Uterus (tissue), 4 donors: ENCODE data around the gene AFAP1L1. TPM values are rescaled to one million over a fixed set of nuclear protein-coding genes. Genes with fewer than 3 reads are reported as not detected.
A peak's percentile ranks its signal among the peaks of the same experiment; 100 is the strongest.

Experiments
- DNase-seq, 2 donors: peaks; one replicate each; pipeline ENCODE4 v3.0.0-alpha.2; 2019 to 2020
- H3K27ac ChIP-seq, 2 donors: fragments of 200-600 bp; sonication (generic); 1 replicate in 1 of 2; 2 replicates in 1 of 2; pipeline ENCODE4 v1.5.1; 2016 to 2018
- H3K27me3 ChIP-seq, 2 donors: fragments of 200-600 bp; sonication (generic); one replicate each; pipeline ENCODE4 v1.5.1; 2018 to 2019; ENCODE audit warnings: control low read depth in 1 of 2
- H3K36me3 ChIP-seq, 2 donors: fragments of 200-600 bp; sonication (generic); one replicate each; pipeline ENCODE4 v1.5.1; 2019; ENCODE audit warnings: control low read depth in 1 of 2
- H3K4me1 ChIP-seq, 2 donors: fragments of 200-600 bp; sonication (generic); one replicate each; pipeline ENCODE4 v1.5.1; 2018 to 2019; ENCODE audit warnings: control low read depth in 1 of 2
- H3K4me3 ChIP-seq, 2 donors: fragments of 200-600 bp; sonication (generic); 1 replicate in 1 of 2; 2 replicates in 1 of 2; pipeline ENCODE4 v1.5.1; 2018 to 2019; ENCODE audit warnings: mild to moderate bottlenecking in 1 of 2
- H3K9me3 ChIP-seq, 2 donors: fragments of 200-600 bp; sonication (generic); one replicate each; pipeline ENCODE4 v1.5.1; 2019; ENCODE audit warnings: control low read depth in 1 of 2
- CTCF ChIP-seq, 4 experiments: fragments of 200-600 bp in 2 of 4; fragments of 450-650 bp in 2 of 4; sonication (generic) in 2 of 4; IDR thresholded peaks; one replicate each; pipeline ENCODE4 v1.5.1; 2016 to 2019; ENCODE audit warnings: antibody characterized with exemption in 4 of 4, mild to moderate bottlenecking in 2 of 4, moderate library complexity in 1 of 4
- POLR2A ChIP-seq, 2 donors: fragments of 450-650 bp; IDR thresholded peaks; one replicate each; pipeline ENCODE4 v1.6.1; 2016; ENCODE audit warnings: antibody characterized with exemption in 2 of 2, mild to moderate bottlenecking in 1 of 2, moderate library complexity in 1 of 2
- intact Hi-C: fragments of 100-400 bp; cut with DNase I; formaldehyde crosslinking; loops from one replicate; pipeline ENCODE4 v1.15.1; 2023; ENCODE audit warnings: low total_unique reads
- total RNA-seq, 4 donors: library from RNA; depleted of rRNA in 3 of 4; stranded (reverse); fragments of >200 nt in 3 of 4; gene quantifications; one replicate each; pipeline versions ENCODE4 v1.1.0 to v1.2.4, GENCODE V29; 2014 to 2023
- donor health status: DM: yes; HTN: yes; CAD: no.

The AFAP1L1 gene
- total RNA-seq, 4 donors from 2014 or later = 5.3 to 26.9 (median 24.6) TPM

- H3K27me3 ChIP-seq = no peaks in the 10 kb centered on the region
- H3K4me1 ChIP-seq = no peaks in the 10 kb centered on the region
- DNase-seq = no peak
- no peaks in the 10 kb centered on the region for H3K9me3 ChIP-seq
- no peak overlapping the region for H3K27ac ChIP-seq
- H3K36me3 ChIP-seq = no peaks in the 10 kb centered on the region
- intact Hi-C loops = no loop called here
- no peak overlapping the region for H3K4me3 ChIP-seq
- no peak for TF ChIP-seq POLR2A (IDR thresholded peaks at IDR 0.05)
- no peak for TF ChIP-seq CTCF (IDR thresholded peaks at IDR 0.05)
These were observed 30.2 kb downstream of the AFAP1L1 start for GRCh38 chr5:149301744-149302380.

GRCh38 chr5:149302641-149303040 lies 31.0 kb downstream of the AFAP1L1 start:
- intact Hi-C loops = no loop called here
- Histone ChIP-seq H3K27ac (no peak overlapping the region), H3K4me3 (no peak overlapping the region), H3K4me1 (no peaks in the 10 kb centered on the region), H3K36me3 (no peaks in the 10 kb centered on the region), H3K27me3 (no peaks in the 10 kb centered on the region), H3K9me3 (no peaks in the 10 kb centered on the region)
- TF ChIP-seq POLR2A (IDR thresholded peaks at IDR 0.05) = no peak
- TF ChIP-seq CTCF (IDR thresholded peaks at IDR 0.05) = no peak
- no peak for DNase-seq

DNA sequence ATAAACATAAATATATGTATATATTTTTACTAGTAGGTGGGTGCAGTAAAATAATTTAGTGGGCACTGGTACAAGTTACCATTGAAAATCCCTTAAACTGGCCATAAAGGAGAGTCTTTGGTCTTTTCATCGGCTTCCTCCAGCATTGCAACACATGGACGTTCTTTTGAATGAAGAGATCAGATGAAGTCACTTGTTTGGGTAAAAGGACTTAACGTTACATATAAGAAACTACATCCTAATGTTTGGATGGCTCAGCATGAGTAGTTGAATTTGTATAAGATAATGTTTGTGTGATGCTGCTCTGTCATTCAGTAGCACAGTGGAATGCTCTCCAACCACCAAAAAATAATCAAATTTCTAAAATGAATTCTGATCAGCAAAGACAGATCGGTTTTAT lies 31.6 kb downstream of the AFAP1L1 start:
- DNase-seq = no peak
- no peak overlapping the region for H3K4me3 ChIP-seq
- H3K9me3 ChIP-seq = no peaks in the 10 kb centered on the region
- intact Hi-C loops = no loop called here
- H3K4me1 ChIP-seq = no peaks in the 10 kb centered on the region
- no peaks in the 10 kb centered on the region for H3K36me3 ChIP-seq
- TF ChIP-seq CTCF (IDR thresholded peaks at IDR 0.05) = no peak
- TF ChIP-seq POLR2A (IDR thresholded peaks at IDR 0.05) = no peak
- no peak overlapping the region for H3K27ac ChIP-seq
- H3K27me3 ChIP-seq = no peaks in the 10 kb centered on the region

DNA sequence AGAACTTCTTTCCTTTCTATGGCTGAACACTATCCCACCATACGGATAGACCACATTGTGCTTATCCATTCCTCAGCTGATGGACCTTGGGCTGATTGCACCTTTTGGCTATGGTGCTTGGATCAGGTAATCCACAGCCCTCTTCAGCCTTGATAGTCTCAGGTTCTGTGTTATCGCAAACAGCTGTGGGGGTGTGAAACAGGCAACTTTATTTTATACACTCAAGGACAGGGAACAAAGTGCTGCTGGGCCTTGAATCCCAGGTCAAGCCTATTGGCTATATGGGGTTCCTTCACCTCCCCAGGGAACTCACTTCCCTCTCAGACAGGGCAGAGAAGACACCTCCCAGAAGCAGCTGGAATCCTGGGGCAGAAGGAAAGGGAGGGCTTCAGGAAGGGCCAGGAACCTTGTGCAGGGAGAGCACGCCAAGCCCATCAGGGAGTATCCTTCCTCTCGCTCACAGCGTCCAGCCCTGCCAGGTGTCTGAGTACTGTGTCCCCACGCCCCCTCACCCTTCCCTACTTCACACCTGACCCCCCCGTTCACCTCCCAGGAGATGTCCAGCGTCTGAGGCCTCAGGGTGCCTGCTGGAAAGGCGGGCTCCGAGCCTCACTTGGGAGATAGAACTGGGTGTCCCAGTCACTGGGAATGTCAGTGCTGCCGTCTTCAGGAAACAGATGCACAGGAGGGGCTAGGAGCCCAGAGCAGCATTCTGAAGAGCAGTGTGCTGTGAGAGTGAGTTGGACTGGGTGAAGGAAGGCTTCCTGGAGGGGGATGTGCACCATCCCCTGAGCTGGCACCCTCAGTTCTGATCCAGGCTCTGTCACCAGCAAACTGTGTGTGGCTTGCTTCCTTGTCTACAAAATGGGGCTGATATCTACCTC lies 32.8 kb downstream of the AFAP1L1 start:
- no peak for TF ChIP-seq CTCF (IDR thresholded peaks at IDR 0.05)
- H3K4me3 ChIP-seq = no peak overlapping the region
- no peaks in the 10 kb centered on the region for H3K36me3 ChIP-seq
- no peaks in the 10 kb centered on the region for H3K27me3 ChIP-seq
- intact Hi-C loops = no loop called here
- no peaks in the 10 kb centered on the region for H3K9me3 ChIP-seq
- no peak for DNase-seq
- H3K4me1 ChIP-seq = no peaks in the 10 kb centered on the region
- H3K27ac ChIP-seq = peak overlapping the region in 1 of 2 donors; percentile 36

GRCh38 chr5:149309354-149309753 lies 37.7 kb downstream of the AFAP1L1 start:
- Histone ChIP-seq H3K4me1 (no peaks in the 10 kb centered on the region), H3K27me3 (no peaks in the 10 kb centered on the region), H3K36me3 (no peaks in the 10 kb centered on the region), H3K27ac (no peak overlapping the region), H3K4me3 (no peak overlapping the region), H3K9me3 (no peaks in the 10 kb centered on the region)
- TF ChIP-seq POLR2A (IDR thresholded peaks at IDR 0.05) = no peak
- no peak for TF ChIP-seq CTCF (IDR thresholded peaks at IDR 0.05)
- no peak for DNase-seq
- intact Hi-C loops = no loop called here
